Fibroblast of lung (primary cell): ENCODE data around the gene SACM1L. TPM values are rescaled to one million over a fixed set of nuclear protein-coding genes. Genes with fewer than 3 reads are reported as not detected.

ENCODE experiments used
- DNase-seq, 2 donors: peaks; one replicate each; pipeline versions ENCODE4 v3.0.0 to v3.0.0-alpha.2; 2010; ENCODE audit warnings: low read depth in 2 of 2
- H2AFZ ChIP-seq: 2 replicates; pipeline ENCODE4 v1.5.1; 2012; ENCODE audit warnings: low read length, control low read depth, inconsistent platforms
- H3K27ac ChIP-seq: 2 replicates; pipeline ENCODE4 v1.5.1; 2011; ENCODE audit warnings: low read length, control low read depth; ENCODE audit not compliant: insufficient read depth
- H3K27me3 ChIP-seq: 2 replicates; pipeline ENCODE4 v1.5.1; 2011; ENCODE audit warnings: mild to moderate bottlenecking, low read length; ENCODE audit not compliant: control insufficient read depth, insufficient read depth
- H3K36me3 ChIP-seq: 2 replicates; pipeline ENCODE4 v1.5.1; 2011; ENCODE audit warnings: low read length; ENCODE audit not compliant: control insufficient read depth, insufficient read depth
- H3K4me1 ChIP-seq: 2 replicates; pipeline ENCODE4 v1.5.1; 2011; ENCODE audit warnings: low read length; ENCODE audit not compliant: control insufficient read depth, insufficient read depth; ENCODE audit errors: extremely low read depth
- H3K4me2 ChIP-seq: 2 replicates; pipeline ENCODE4 v1.5.1; 2011; ENCODE audit warnings: low read length, control low read depth; ENCODE audit not compliant: insufficient read depth; ENCODE audit errors: extremely low read depth
- H3K4me3 ChIP-seq, 4 experiments: fragments of 200-600 bp in 1 of 4; sonication (generic) in 1 of 4; replicated peaks in 1 of 4; 2 replicates each; pipeline ENCODE4 v1.5.1; 2011 to 2016; ENCODE audit warnings: low read length in 4 of 4, low read depth in 3 of 4, mild to moderate bottlenecking in 3 of 4, control low read depth in 2 of 4, inconsistent platforms in 1 of 4, mixed read lengths in 1 of 4; ENCODE audit not compliant: insufficient read depth in 1 of 4; ENCODE audit errors: control extremely low read depth in 1 of 4
- H3K79me2 ChIP-seq: 2 replicates; pipeline ENCODE4 v1.5.1; 2012; ENCODE audit warnings: mild to moderate bottlenecking, low read length, inconsistent platforms; ENCODE audit not compliant: control insufficient read depth, insufficient read depth
- H3K9ac ChIP-seq: 2 replicates; pipeline ENCODE4 v1.5.1; 2011; ENCODE audit warnings: mild to moderate bottlenecking, low read length, control low read depth; ENCODE audit not compliant: insufficient read depth
- H3K9me3 ChIP-seq: 2 replicates; pipeline ENCODE4 v1.5.1; 2012; ENCODE audit warnings: low read depth, low read length; ENCODE audit not compliant: control insufficient read depth, insufficient read depth
- H4K20me1 ChIP-seq: 2 replicates; pipeline ENCODE4 v1.5.1; 2011; ENCODE audit warnings: low read length; ENCODE audit not compliant: control insufficient read depth, insufficient read depth; ENCODE audit errors: extremely low read depth
- CTCF ChIP-seq, 2 donors: IDR thresholded peaks in 1 of 2; conservative IDR thresholded peaks in 1 of 2; 1 replicate in 1 of 2; 2 replicates in 1 of 2; pipeline ENCODE4 v1.5.1; 2011 to 2012; ENCODE audit warnings: low read length in 2 of 2, control low read depth in 1 of 2, inconsistent platforms in 1 of 2, low read depth in 1 of 2, mild to moderate bottlenecking in 1 of 2
- EZH2 ChIP-seq: IDR thresholded peaks from 2 replicates; pipeline ENCODE4 v1.5.1; 2012; ENCODE audit warnings: low read length, control low read depth, mild to moderate bottlenecking; ENCODE audit errors: missing control alignments
- polyA plus RNA-seq, 2 donors: library from polyadenylated mRNA; depleted of rRNA in 1 of 2; stranded (reverse) in 1 of 2; unstranded in 1 of 2; fragments of >200 nt; gene quantifications; 2 replicates each; pipeline ENCODE4 v1.2.1, GENCODE V29; 2011 to 2012; ENCODE audit warnings: missing spikeins in 1 of 2
- total RNA-seq: library from RNA; depleted of rRNA; stranded (reverse); fragments of >200 nt; gene quantifications from 2 replicates; pipeline ENCODE4 v1.2.1, GENCODE V29; 2014

Gene SACM1L
- total and polyA plus RNA-seq, 2 donors (not counting 1 experiment from before 2014, with no cell fraction given): 33.3 to 41.8 TPM

GRCh38 chr3:45741742-45742460 is 52.7 kb downstream of the SACM1L start:
- no peaks in the 10 kb centered on the region for H3K9me3 ChIP-seq
- TF ChIP-seq CTCF (conservative IDR thresholded peaks at IDR 0.05 in 1 of 2, IDR thresholded peaks at IDR 0.05 in 1 of 2; ENCODE audit: low read depth in 1 of 2, low read length in 2 of 2) (no peak), EZH2 (no peak)
- H3K36me3 ChIP-seq: peaks cover 8% of the 10 kb centered on the region

GRCh38 chr3:45742461-45743089 is 53.4 kb downstream of the SACM1L start:
- Histone ChIP-seq H3K27ac (no peak overlapping the region), H3K4me3 (no peak overlapping the region), H3K9ac (no peak overlapping the region), H2AFZ (no peak overlapping the region), H4K20me1 (no peaks in the 10 kb centered on the region), H3K9me3 (no peaks in the 10 kb centered on the region), H3K4me1 (no peaks in the 10 kb centered on the region), H3K36me3 (peaks cover 11% of the 10 kb centered on the region), H3K4me2 (no peak overlapping the region), H3K27me3 (no peaks in the 10 kb centered on the region), H3K79me2 (no peaks in the 10 kb centered on the region)
- DNase-seq: no peak
- TF ChIP-seq CTCF (conservative IDR thresholded peaks at IDR 0.05 in 1 of 2, IDR thresholded peaks at IDR 0.05 in 1 of 2; ENCODE audit: low read depth in 1 of 2, low read length in 2 of 2) (no peak), EZH2 (no peak)

More at GRCh38 chr3:45741742-45742460, 52.7 kb downstream of the SACM1L start:
- no peak overlapping the region for H2AFZ ChIP-seq
- no peaks in the 10 kb centered on the region for H3K27me3 ChIP-seq
- DNase-seq: no peak
- H4K20me1 ChIP-seq: no peaks in the 10 kb centered on the region
- H3K4me2 ChIP-seq: no peak overlapping the region
- no peak overlapping the region for H3K4me3 ChIP-seq
- H3K9ac ChIP-seq: no peak overlapping the region
- no peaks in the 10 kb centered on the region for H3K79me2 ChIP-seq
- H3K27ac ChIP-seq: no peak overlapping the region
- no peaks in the 10 kb centered on the region for H3K4me1 ChIP-seq

- peaks cover 8% of the 10 kb centered on the region for H3K36me3 ChIP-seq
- no peak overlapping the region for H3K27ac ChIP-seq
- H3K9me3 ChIP-seq: no peaks in the 10 kb centered on the region
- DNase-seq: no peak
- H4K20me1 ChIP-seq: no peaks in the 10 kb centered on the region
- no peak overlapping the region for H3K4me3 ChIP-seq
- no peaks in the 10 kb centered on the region for H3K4me1 ChIP-seq
- no peak overlapping the region for H3K9ac ChIP-seq
- no peaks in the 10 kb centered on the region for H3K79me2 ChIP-seq
- H3K27me3 ChIP-seq: no peaks in the 10 kb centered on the region
- no peak overlapping the region for H2AFZ ChIP-seq
- H3K4me2 ChIP-seq: no peak overlapping the region
- no peak for TF ChIP-seq CTCF (conservative IDR thresholded peaks at IDR 0.05 in 1 of 2, IDR thresholded peaks at IDR 0.05 in 1 of 2; ENCODE audit: low read depth in 1 of 2, low read length in 2 of 2)
- TF ChIP-seq EZH2: no peak
Observed at GRCh38 chr3:45746165-45746776, 57.1 kb downstream of the SACM1L start.
